RWPE1 (cell line): ENCODE measurements around the gene TRIP10.
A peak's percentile ranks its signal among the peaks of the same experiment; 100 is the strongest.

Experiments used
- CTCF ChIA-PET: fragments of 350-600 bp; sonication (Branson Sonifier 250); formaldehyde crosslinking; extraction: SDS; loops from one replicate; lab custom pipeline; 2021; lab: Yijun Ruan, JAX
- POLR2A ChIA-PET: fragments of 400-600 bp; formaldehyde crosslinking; extraction: SDS; loops from one replicate; lab custom pipeline; 2020; ENCODE audit warnings: antibody characterized with exemption; ENCODE audit not compliant: low non-redundant PET; lab: Yijun Ruan, JAX
- DNase-seq: peaks from one replicate; pipeline ENCODE4 v3.0.0; 2012; ENCODE audit warnings: low spot score
- H3K27ac ChIP-seq: fragments of 450-650 bp; 2 replicates; pipeline ENCODE4 v1.5.1; 2017
- TF ChIP-seq, protein P1 (sequence below): fragments of 450-650 bp; conservative IDR thresholded peaks from 2 replicates; pipeline ENCODE4 v1.5.1; 2017; ENCODE audit warnings: low read depth, mild to moderate bottlenecking

TRIP10 gene

DNA sequence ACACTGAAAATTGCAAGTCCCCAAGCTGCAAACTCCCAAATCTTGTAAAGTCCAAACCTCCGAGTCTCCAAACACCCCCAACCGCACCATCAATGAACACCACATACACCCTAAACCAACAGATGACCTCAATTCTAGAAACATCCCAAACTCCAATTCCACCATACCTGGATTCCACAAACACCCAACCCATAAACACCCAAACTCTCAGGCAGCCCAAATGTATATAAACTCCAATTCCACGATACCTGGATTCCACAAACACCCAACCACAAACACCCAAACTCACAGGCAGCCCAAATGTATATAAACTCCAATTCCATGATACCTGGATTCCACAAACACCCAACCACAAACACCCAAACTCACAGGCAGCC is 19.5 kb upstream of the TRIP10 start:
- CTCF ChIA-PET, result no interaction called here
- H3K27ac ChIP-seq, result peak overlapping the region; percentile 90
- POLR2A ChIA-PET, result no interaction called here
- TF ChIP-seq, protein P1, sequence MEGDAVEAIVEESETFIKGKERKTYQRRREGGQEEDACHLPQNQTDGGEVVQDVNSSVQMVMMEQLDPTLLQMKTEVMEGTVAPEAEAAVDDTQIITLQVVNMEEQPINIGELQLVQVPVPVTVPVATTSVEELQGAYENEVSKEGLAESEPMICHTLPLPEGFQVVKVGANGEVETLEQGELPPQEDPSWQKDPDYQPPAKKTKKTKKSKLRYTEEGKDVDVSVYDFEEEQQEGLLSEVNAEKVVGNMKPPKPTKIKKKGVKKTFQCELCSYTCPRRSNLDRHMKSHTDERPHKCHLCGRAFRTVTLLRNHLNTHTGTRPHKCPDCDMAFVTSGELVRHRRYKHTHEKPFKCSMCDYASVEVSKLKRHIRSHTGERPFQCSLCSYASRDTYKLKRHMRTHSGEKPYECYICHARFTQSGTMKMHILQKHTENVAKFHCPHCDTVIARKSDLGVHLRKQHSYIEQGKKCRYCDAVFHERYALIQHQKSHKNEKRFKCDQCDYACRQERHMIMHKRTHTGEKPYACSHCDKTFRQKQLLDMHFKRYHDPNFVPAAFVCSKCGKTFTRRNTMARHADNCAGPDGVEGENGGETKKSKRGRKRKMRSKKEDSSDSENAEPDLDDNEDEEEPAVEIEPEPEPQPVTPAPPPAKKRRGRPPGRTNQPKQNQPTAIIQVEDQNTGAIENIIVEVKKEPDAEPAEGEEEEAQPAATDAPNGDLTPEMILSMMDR, result no peak
- DNase-seq, result no peak

GRCh38 chr19:6720369-6721137 is 18.9 kb upstream of the TRIP10 start, which contains the start of gene C3:
Gene C3 (minus strand): TSS chr19:6720650. CDS start chr19:6720589, 61 bp downstream.
- POLR2A ChIA-PET, result no interaction called here
- CTCF ChIA-PET, result no interaction called here
- TF ChIP-seq, protein P1, result no peak
- peak; percentile 89 for DNase-seq
- peak within 1 kb of the TSS; percentile 90 for H3K27ac ChIP-seq

GRCh38 chr19:6721138-6721474 is 18.4 kb upstream of the TRIP10 start:
- H3K27ac ChIP-seq, result peak overlapping the region; percentile 90
- DNase-seq, result no peak
- POLR2A ChIA-PET, result no interaction called here
- CTCF ChIA-PET, result no interaction called here
- TF ChIP-seq, protein P1, result no peak

- ChIA-PET CTCF (no interaction called here), POLR2A (no interaction called here)
- no peak for DNase-seq
- TF ChIP-seq, protein P1, result no peak
- peak overlapping the region; percentile 90 for H3K27ac ChIP-seq
Measured at GRCh38 chr19:6721773-6722172, 17.7 kb upstream of the TRIP10 start.

DNA sequence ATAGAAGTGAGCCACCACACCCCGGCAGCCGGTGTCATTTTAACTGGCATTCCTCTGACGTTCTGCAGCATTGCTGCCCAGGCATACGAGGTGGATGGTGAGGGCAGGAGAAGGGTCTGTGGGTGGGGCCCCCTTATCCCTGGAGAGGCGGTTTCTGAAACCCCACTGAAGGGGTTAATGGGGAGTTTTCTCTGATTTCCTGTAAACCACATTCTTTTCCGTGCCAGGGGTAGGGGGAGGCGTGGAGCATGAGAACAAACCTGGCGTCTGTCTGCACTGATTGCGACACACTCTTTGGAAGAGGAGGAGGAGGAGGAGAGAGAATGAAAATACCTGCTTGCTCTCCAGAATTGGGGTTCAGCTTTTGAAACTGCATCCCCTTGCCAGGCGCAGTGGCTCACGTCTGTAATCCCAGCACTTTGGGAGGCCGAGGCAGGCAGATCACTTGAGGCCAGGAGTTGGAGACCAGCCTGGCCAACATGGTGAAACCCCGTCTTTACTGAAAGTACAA is 16.3 kb upstream of the TRIP10 start:
- TF ChIP-seq, protein P1, result no peak
- peak overlapping the region; percentile 90 for H3K27ac ChIP-seq
- CTCF ChIA-PET, result no interaction called here
- POLR2A ChIA-PET, result no interaction called here
- DNase-seq, result no peak

- POLR2A ChIA-PET, result no interaction called here
- TF ChIP-seq, protein P1, result no peak
- no peak for DNase-seq
- peak overlapping the region; percentile 90 for H3K27ac ChIP-seq
- CTCF ChIA-PET, result no interaction called here
Measured at GRCh38 chr19:6723738-6724137, 15.7 kb upstream of the TRIP10 start.
